Nucleus accumbens (tissue), 56 donors: ENCODE data around the gene TMEM41B.

ENCODE experiments used
- DNase-seq, 56 donors: peaks; one replicate each; lab custom pipeline; 2025; lab: John Stamatoyannopoulos, UW

Gene TMEM41B

DNA sequence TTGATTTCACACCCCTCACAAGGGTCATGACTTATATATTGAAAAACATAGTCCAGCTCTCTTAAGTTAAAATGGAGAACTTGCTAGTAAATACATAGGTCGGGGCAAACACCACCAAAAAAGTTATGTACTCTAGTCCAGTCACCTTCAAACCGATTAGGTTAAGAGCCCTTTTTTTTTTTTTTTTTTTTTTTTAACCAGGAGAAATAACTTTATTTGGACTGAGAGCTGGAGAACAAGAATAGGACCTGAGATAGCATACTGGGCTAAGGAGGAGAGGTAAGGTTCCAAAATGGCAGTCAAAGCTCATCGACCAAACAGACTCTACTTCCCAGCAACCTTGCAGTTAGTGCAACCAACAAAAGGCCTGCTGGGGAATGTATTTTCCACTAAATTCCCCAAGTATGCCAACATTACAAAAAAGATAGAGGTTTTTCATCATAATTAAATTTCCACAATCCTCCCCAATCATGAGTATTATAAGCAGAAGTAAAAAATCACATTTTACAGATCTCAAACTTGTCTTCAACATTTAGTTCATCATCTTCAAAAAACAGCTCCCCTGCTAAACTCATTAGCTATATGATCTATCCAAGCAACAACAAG, 3.8 kb downstream of the TMEM41B start:
- no peak for DNase-seq

DNA sequence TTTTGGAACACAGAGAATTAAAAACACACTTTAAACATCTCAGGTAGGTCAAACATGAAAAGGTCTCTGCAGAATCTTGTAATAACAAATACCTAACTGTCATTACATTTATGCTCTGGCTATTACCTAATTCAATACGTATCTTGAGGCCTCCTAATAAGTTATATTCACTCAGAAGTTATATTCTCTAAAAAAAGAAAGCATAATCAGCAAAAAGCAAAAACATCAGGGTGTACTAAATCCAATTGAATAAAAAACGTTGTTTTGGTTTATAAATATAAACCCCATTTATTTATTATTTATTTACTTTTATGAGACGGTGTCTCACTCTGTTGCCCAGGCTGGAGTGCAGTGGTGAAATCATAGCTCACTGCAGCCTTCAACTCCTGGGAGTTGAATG, 10.2 kb downstream of the TMEM41B start:
- DNase-seq, result no peak

DNA sequence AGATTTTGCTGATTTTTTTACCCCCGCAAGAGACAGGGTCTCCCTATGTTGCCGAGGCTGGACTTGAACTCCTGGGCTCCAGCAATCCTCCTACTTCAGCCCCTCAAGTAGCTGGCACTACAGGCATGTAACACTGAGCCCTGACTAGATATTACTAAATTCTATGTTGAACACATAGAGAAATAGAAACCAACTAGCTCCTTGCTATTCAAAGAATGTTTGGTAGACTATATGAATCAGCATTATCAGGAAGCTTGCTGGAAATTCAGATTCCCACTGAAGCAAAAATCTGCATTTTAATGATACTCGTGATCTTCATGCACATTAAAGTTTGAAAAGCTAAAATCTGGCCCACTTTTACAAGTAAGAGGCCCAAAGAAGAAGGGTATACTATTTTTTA, 11.9 kb downstream of the TMEM41B start:
- DNase-seq, result no peak

DNA sequence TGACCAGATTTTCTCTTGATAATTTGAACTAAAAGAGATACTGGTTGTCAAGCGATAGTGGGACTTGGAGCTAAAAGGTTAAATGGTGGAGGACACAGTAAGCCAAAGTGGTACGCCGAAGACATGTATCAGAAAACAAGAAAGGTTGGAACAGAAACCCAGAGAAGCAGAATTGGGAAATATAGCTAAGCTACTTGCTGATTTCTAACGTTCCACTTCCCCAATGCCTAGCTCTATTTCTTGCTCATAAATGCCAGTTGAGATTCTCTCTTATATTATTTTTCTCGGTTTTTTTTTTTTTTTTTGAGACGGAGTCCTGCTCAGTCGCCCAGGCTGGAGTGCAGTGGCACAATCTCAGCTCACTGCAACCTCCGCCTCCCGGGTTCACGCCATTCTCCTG, 12.7 kb downstream of the TMEM41B start:
- no peak for DNase-seq

DNA sequence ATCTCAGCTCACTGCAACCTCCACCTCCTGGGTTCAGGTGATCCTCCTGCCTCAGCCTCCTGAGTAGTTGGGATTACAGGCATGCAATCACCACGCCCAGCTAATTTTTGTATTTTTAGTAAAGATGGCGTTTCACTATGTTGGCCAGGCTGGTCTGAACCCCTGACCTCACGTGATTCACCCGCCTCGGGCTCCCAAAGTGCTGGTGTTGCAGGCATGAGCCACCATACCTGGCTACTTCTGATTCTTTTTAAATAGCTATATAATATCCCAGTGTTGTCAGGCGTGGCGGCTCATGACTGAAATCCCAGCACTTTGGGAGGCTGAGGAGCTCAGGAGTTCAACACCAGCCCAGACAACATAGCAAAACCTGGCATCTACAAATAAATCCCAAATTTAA, 20.7 kb downstream of the TMEM41B start:
- no peak for DNase-seq

DNA sequence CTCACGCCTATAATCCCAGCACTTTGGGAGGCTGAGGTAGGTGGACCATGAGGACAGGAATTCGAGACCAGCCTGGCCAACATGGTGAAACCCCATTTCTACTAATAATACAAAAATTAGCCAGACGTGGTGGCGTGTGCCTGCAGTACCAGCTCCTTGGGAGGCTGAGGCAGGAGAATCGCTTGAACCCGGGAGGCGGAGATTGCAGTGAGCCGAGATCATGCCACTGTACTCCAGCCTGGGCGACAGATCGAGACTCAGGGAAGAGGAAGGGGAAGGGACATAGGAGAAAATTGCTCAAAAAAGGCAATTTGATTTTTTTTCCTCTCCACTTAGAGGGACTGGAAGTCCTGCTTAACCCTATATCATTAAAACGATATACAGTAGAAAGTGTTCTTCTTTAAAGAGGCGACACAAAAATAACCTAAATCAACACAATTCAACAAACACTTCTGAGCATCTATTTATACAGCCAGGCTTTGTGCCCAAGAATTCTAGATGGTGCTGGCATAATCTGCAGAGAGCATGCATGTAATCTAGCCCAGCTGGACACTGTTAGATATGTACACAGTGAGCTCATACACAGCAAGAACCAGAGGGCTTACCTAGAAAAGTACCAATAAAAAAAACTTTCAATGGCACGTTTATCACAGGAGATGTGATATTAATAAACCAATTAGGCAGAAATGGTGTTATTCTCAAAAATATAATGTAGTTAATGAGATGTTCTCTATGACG, 28.4 kb downstream of the TMEM41B start:
- no peak for DNase-seq

DNA sequence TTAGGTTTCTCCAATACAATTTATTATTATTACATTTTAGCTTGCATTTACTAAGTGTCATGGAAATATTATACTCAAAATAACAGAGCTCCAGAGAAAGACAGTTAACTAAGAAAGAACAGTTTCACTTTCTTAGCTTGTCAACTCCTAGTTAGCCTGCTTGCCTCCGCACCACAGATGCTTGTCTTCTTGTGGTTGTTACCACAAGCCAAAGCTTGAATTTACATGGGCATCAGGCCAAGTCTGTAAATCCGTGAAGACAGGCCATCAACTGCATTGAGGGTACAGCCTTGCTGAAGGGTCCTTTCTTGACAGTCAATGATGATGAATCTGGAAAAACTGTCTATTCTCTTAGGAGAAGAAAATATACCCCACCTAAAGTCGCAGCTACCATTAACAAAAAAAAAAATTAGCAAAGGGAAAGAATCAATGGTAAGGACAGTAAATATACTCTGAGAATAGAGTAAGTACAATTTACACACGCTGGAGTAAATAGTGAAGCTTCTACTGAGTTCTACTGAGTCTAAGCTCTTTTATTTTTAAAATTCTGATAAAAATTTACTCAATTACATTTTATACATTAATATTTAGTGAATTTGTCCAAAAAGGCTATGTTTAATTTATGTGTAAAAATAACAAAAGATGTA, 33.6 kb downstream of the TMEM41B start:
- no peak for DNase-seq

GRCh38 chr11:9277176-9277575, 37.2 kb downstream of the TMEM41B start:
- no peak for DNase-seq

DNA sequence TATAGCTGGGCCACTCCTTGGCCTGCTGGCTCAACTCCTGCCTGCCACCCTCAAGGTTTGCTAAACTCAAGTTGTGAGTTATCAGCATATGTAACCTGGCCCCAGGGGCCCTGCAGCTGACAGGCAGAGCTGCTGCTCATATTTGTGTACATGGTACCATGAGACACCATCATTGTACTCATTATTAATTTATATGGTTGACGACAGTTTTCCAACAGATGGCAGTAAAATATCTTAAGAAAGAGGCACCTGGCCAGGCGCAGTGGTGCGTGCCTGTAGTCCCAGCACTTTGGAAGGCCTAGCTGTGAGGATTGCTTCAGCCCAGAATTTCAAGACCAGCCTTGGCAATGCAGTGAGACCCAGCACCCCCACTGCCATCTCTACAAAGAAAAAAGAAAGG, 37.8 kb downstream of the TMEM41B start:
- DNase-seq, result no peak

DNA sequence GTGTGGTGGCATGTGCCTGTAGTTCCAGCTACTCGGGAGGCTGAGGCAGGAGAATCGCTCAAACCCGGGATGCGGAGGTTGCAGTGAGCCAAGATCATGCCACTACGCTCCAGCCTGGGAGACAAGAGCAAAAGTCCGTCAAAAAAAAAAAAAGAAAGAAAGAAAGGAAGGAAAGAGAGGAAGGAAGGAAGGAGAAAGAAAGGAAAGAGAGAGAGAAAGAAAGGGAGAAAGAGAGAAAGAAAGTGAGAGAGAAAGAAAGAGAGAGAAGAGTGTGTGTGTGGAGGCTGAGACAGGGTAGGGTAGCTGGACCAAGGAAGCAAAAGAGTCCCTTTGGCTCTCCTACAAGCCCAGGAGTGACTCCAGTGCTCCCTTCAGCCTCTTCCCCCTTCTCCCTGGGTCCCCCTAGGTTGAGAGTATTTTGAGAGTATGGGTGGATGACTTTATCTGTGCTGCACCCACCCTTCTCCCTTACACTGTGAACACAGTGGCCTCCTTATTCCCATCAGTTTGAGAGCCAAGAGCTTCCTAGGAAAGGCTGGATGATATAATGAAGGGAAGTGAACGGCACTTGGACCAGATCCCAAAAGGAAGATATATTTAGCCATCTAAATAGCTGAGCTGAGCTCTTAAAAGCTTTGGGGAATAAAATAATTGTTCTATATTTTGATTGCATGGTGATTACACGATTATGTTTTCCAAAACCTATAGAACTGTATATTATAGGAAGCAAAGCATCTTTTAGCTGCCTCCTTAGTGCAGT, 39.7 kb downstream of the TMEM41B start:
- no peak for DNase-seq

- DNase-seq, result no peak
Observed at GRCh38 chr11:9273376-9274336, 40.7 kb downstream of the TMEM41B start.

- DNase-seq, result no peak
Observed at GRCh38 chr11:9269492-9270013, 44.8 kb downstream of the TMEM41B start.

- DNase-seq, result no peak
Observed at GRCh38 chr11:9267680-9268079, 46.7 kb downstream of the TMEM41B start.

- no peak for DNase-seq
Observed at GRCh38 chr11:9266926-9267325, 47.5 kb downstream of the TMEM41B start.

DNA sequence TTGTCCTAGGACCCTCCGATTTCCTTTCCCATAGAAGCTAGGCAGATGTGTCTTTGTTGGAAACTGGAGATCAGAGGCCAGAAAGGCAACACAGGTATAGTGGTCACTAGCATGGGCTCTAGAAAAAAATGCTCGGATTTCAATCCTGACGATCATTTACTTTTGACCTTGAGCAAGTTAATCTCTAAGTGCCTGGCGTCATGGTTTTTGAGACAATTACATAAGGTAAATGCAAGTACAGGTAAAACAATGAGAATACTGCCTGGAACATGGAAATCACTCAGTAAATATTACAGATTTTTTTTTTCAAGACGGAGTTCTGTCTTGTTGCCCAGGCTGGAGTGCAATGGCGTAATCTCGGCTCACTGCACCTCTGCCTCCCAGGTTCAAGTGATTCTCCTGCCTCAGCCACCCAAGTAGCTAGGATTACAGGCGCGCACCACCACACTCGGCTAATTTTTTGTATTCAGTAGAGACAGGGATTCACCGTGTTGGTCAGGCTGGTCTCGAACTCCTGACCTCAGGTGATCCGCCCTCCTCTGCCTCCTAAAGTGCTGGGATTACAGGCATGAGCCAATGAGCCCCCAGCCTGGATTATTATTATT, 48.2 kb downstream of the TMEM41B start:
- DNase-seq, result no peak

- peak; percentile 15 to 94 (median 84) for DNase-seq
Observed at GRCh38 chr11:9265211-9266131, 48.9 kb downstream of the TMEM41B start, which contains the start of gene DENND5A. Gene DENND5A (minus strand): TSS chr11:9265350. CDS start chr11:9265069, 281 bp downstream.

GRCh38 chr11:9264316-9265210, 49.8 kb downstream of the TMEM41B start:
- DNase-seq, result peak in 44 of 56 donors; percentile 9 to 71 (median 48)
